ENCODE measurements around the gene LCE2D.

The LCE2D gene, protein sequence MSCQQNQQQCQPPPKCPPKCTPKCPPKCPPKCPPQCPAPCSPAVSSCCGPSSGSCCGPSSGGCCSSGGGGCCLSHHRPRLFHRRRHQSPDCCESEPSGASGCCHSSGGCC

GRCh38 chr1:152663098-152663497 lies at the start of gene LCE2D:
Gene LCE2D (plus strand): TSS chr1:152663380. CDS start chr1:152664106, 726 bp downstream.
- H3K4me3 ChIP-seq (ENCODE audit: low read length) = no peak within 1 kb of the TSS
- no peaks in the 10 kb centered on the region for H3F3A ChIP-seq (ENCODE audit: insufficient read depth, low read length)
- H3K9me2 ChIP-seq (replicated peaks; ENCODE audit: insufficient read depth, low read length) = no peaks in the 10 kb centered on the region
- TF ChIP-seq CTCF (IDR thresholded peaks at IDR 0.05; ENCODE audit: low read length) (no peak), EZH2phosphoT487 (IDR thresholded peaks at IDR 0.05; ENCODE audit: low read length) (no peak), EZH2 (optimal IDR thresholded peaks at IDR 0.05; ENCODE audit: low read depth, low read length) (no peak)
- H3K9me3 ChIP-seq (replicated peaks; ENCODE audit: insufficient read depth, low read length) = no peaks in the 10 kb centered on the region
- no peaks in the 10 kb centered on the region for H3K4me1 ChIP-seq (ENCODE audit: low read length)
- H4K20me1 ChIP-seq (ENCODE audit: insufficient read depth, low read length) = no peaks in the 10 kb centered on the region
- no peak within 1 kb of the TSS for H3K27ac ChIP-seq (ENCODE audit: low read length)
- H3K4me2 ChIP-seq (ENCODE audit: low read depth, low read length) = no peak within 1 kb of the TSS
- H3K79me2 ChIP-seq (ENCODE audit: low read length) = no peaks in the 10 kb centered on the region
- no peak for DNase-seq
- no peaks in the 10 kb centered on the region for H3K36me3 ChIP-seq (replicated peaks; ENCODE audit: insufficient read depth, low read length)
- H2AFZ ChIP-seq (ENCODE audit: low read length) = no peak within 1 kb of the TSS
- no peak within 1 kb of the TSS for H3K9ac ChIP-seq (ENCODE audit: low read length)
- no peaks in the 10 kb centered on the region for H3K27me3 ChIP-seq (replicated peaks; ENCODE audit: insufficient read depth, low read length)

- no peaks in the 10 kb centered on the region for H4K20me1 ChIP-seq (ENCODE audit: insufficient read depth, low read length)
- H3K79me2 ChIP-seq (ENCODE audit: low read length) = no peaks in the 10 kb centered on the region
- H3K27ac ChIP-seq (ENCODE audit: low read length) = no peak within 1 kb of the TSS
- no peak within 1 kb of the TSS for H3K9ac ChIP-seq (ENCODE audit: low read length)
- no peak for TF ChIP-seq EZH2phosphoT487 (IDR thresholded peaks at IDR 0.05; ENCODE audit: low read length)
- TF ChIP-seq CTCF (IDR thresholded peaks at IDR 0.05; ENCODE audit: low read length) = no peak
- no peak for TF ChIP-seq EZH2 (optimal IDR thresholded peaks at IDR 0.05; ENCODE audit: low read depth, low read length)
- no peaks in the 10 kb centered on the region for H3K9me3 ChIP-seq (replicated peaks; ENCODE audit: insufficient read depth, low read length)
- no peaks in the 10 kb centered on the region for H3K9me2 ChIP-seq (replicated peaks; ENCODE audit: insufficient read depth, low read length)
- no peak within 1 kb of the TSS for H3K4me3 ChIP-seq (ENCODE audit: low read length)
- DNase-seq = no peak
- H2AFZ ChIP-seq (ENCODE audit: low read length) = no peak within 1 kb of the TSS
- no peak within 1 kb of the TSS for H3K4me2 ChIP-seq (ENCODE audit: low read depth, low read length)
- H3K27me3 ChIP-seq (replicated peaks; ENCODE audit: insufficient read depth, low read length) = no peaks in the 10 kb centered on the region
- H3K4me1 ChIP-seq (ENCODE audit: low read length) = no peaks in the 10 kb centered on the region
- H3F3A ChIP-seq (ENCODE audit: insufficient read depth, low read length) = no peaks in the 10 kb centered on the region
- no peaks in the 10 kb centered on the region for H3K36me3 ChIP-seq (replicated peaks; ENCODE audit: insufficient read depth, low read length)
Measured at GRCh38 chr1:152613511-152613910, 49.7 kb upstream of the LCE2D start, which contains the start of gene LCE3B. Gene LCE3B (plus strand): TSS chr1:152613811. CDS start chr1:152613811, 0 bp downstream.

GRCh38 chr1:152621993-152622392 lies 41.2 kb upstream of the LCE2D start:
- Histone ChIP-seq H3K4me3 (ENCODE audit: low read length) (no peak overlapping the region), H3K36me3 (replicated peaks; ENCODE audit: insufficient read depth, low read length) (no peaks in the 10 kb centered on the region), H3K9ac (ENCODE audit: low read length) (no peak overlapping the region), H3K27me3 (replicated peaks; ENCODE audit: insufficient read depth, low read length) (no peaks in the 10 kb centered on the region), H2AFZ (ENCODE audit: low read length) (no peak overlapping the region), H3K27ac (ENCODE audit: low read length) (no peak overlapping the region), H3K4me1 (ENCODE audit: low read length) (no peaks in the 10 kb centered on the region), H3K9me2 (replicated peaks; ENCODE audit: insufficient read depth, low read length) (no peaks in the 10 kb centered on the region), H3K79me2 (ENCODE audit: low read length) (no peaks in the 10 kb centered on the region), H3K4me2 (ENCODE audit: low read depth, low read length) (no peak overlapping the region), H3F3A (ENCODE audit: insufficient read depth, low read length) (no peaks in the 10 kb centered on the region), H3K9me3 (replicated peaks; ENCODE audit: insufficient read depth, low read length) (no peaks in the 10 kb centered on the region), H4K20me1 (ENCODE audit: insufficient read depth, low read length) (no peaks in the 10 kb centered on the region)
- DNase-seq = no peak
- TF ChIP-seq EZH2 (optimal IDR thresholded peaks at IDR 0.05; ENCODE audit: low read depth, low read length) (no peak), CTCF (IDR thresholded peaks at IDR 0.05; ENCODE audit: low read length) (no peak), EZH2phosphoT487 (IDR thresholded peaks at IDR 0.05; ENCODE audit: low read length) (no peak)
